Heart right ventricle (tissue), 16 donors: ENCODE measurements around the gene SRRM2. TPM values are rescaled to one million over a fixed set of nuclear protein-coding genes. Genes with fewer than 3 reads are reported as not detected.

Experiments used
- ATAC-seq, 8 donors: fragments of 200-7000 bp; cut with Tn5 transposase; one replicate each; pipeline ENCODE4 v1.9.1; 2020; ENCODE audit warnings: mild to moderate bottlenecking in 8 of 8, moderate library complexity in 8 of 8, moderate number of reproducible peaks in 1 of 8
- DNase-seq, 2 donors: peaks; one replicate each; pipeline ENCODE4 v3.0.0-alpha.2; 2020
- H3K27ac ChIP-seq, 10 donors: fragments of 200-600 bp; sonication (generic) in 2 of 10; one replicate each; pipeline versions ENCODE4 v1.5.0 to v1.8.0; 2020 to 2022; ENCODE audit warnings: mild to moderate bottlenecking in 3 of 10
- H3K27me3 ChIP-seq, 7 donors: fragments of 200-600 bp; one replicate each; pipeline ENCODE4 v1.8.0; 2021 to 2022; ENCODE audit warnings: mild to moderate bottlenecking in 2 of 7
- H3K36me3 ChIP-seq, 9 donors: fragments of 200-600 bp; sonication (generic) in 1 of 9; one replicate each; pipeline versions ENCODE4 v1.5.0 to v1.8.0; 2020 to 2022; ENCODE audit warnings: mild to moderate bottlenecking in 2 of 9
- H3K4me1 ChIP-seq, 9 donors: fragments of 200-600 bp; sonication (generic) in 1 of 9; one replicate each; pipeline versions ENCODE4 v1.5.0 to v1.8.0; 2020 to 2022; ENCODE audit warnings: mild to moderate bottlenecking in 4 of 9
- H3K4me3 ChIP-seq, 10 donors: fragments of 200-600 bp; sonication (generic) in 2 of 10; one replicate each; pipeline versions ENCODE4 v1.5.0 to v1.8.0; 2020 to 2022; ENCODE audit warnings: mild to moderate bottlenecking in 7 of 10, moderate library complexity in 2 of 10
- H3K9me3 ChIP-seq, 11 donors: fragments of 200-600 bp in 10 of 11; sonication (generic) in 2 of 11; one replicate each; pipeline versions ENCODE4 v1.5.0 to v1.8.0; 2013 to 2022; ENCODE audit warnings: mild to moderate bottlenecking in 2 of 11, control low read depth in 1 of 11, moderate library complexity in 1 of 11
- CTCF ChIP-seq, 9 donors: fragments of 200-600 bp; sonication (generic) in 2 of 9; IDR thresholded peaks; one replicate each; pipeline versions ENCODE4 v1.5.0 to v1.8.0; 2021 to 2022; ENCODE audit warnings: antibody characterized with exemption in 9 of 9, mild to moderate bottlenecking in 5 of 9, moderate library complexity in 1 of 9
- WGBS, 2 donors: extraction: QIAGEN DNeasy Blood & Tissue Kit; methylation state at CpG; one replicate each; pipeline ENCODE4 v1.1.7; 2013; ENCODE audit warnings: inconsistent platforms in 1 of 2; 5-methylcytosine and 5-hydroxymethylcytosine counted together
- intact Hi-C, 10 donors: fragments of 100-400 bp; cut with DNase I; formaldehyde crosslinking; loops; one replicate each; pipeline versions ENCODE4 v1.11.1 to v1.14.2; 2022
- polyA plus RNA-seq, 2 donors: library from polyadenylated mRNA; stranded (reverse); fragments of 200-250 nt; gene quantifications; one replicate each; pipeline ENCODE4 v1.2.3, GENCODE V29; 2013
- total RNA-seq, 10 donors: library from RNA; stranded (reverse); fragmentation: NEBNext Ultra II Directional in 3 of 10; extraction: Animal tissue kit (Norgen Biotek cat#: 25700) in 3 of 10; gene quantifications; one replicate each; pipeline versions ENCODE4 v1.2.1 to v1.2.4, GENCODE V29; 2021 to 2023
- donor health status: Arrhythmogenic right ventricular cardiomyopathy.
- donor health status: ischemic (EF 13 %, LVEDD 7.1; RV severe dilation, severe dysfunction).
- donor health status: healthy with polysubstance abuse.
- donor health status: DM: no; HTN: yes; CAD: no.
- donor health status: DM: no; HTN: no; CAD: no.
- donor health status: ischemic (EF 25% LVEDD 6.9; RV normal size, moderate dysfunction).
- donor health status: ischemic (EF 25% LVEDD 5.7; RV mildly dilated, moderate dysfunction).
- donor health status: healthy.
- donor health status: DM: yes; HTN: yes; CAD: no.
- donor health status: Ischemic cardiomyopathy.
- donor health status: ischemic (EF 35%, LVEDD 5.7; RV mildly dilated, moderate dysfunction).
- donor health status: nonischemic (EF 11% LVEDD 7.7; RV severe dilation, severe dysfunction).
- donor health status: DM: yes; HTN: yes; CAD: no.
- donor health status: PGD.
- donor health status: ischemic (EF 29% LVEDD 5.4; RV normal size, mild dysfunction).
- donor health status: nonischemic (EF 23%, LVEDD 6.1; RV moderate dilation, normal function).

Gene SRRM2
- total and polyA plus RNA-seq, 12 donors: 182 to 1,328 (median 261) TPM

- no peak overlapping the region for H3K4me3 ChIP-seq
- H3K4me1 ChIP-seq: peaks cover 0 to 21% (median 11%) of the 10 kb centered on the region in 9 donors
- H3K27me3 ChIP-seq: no peaks in the 10 kb centered on the region
- no peak for TF ChIP-seq CTCF (IDR thresholded peaks at IDR 0.05)
- H3K36me3 ChIP-seq: peaks cover 0 to 100% (median 18%) of the 10 kb centered on the region in 9 donors
- no peak for DNase-seq
- H3K27ac ChIP-seq: no peak overlapping the region
- 92 to 94% methylated on average over 14 of the region's 14 CpGs for WGBS, 2 donors
- intact Hi-C loops: no loop called here
- no peak for ATAC-seq
- H3K9me3 ChIP-seq: no peaks in the 10 kb centered on the region
These were observed 47.5 kb upstream of the SRRM2 start for GRCh38 chr16:2704983-2705275.

- intact Hi-C loops: no loop called here
- H3K27ac ChIP-seq: no peak overlapping the region
- no peaks in the 10 kb centered on the region for H3K9me3 ChIP-seq
- no peak for TF ChIP-seq CTCF (IDR thresholded peaks at IDR 0.05)
- DNase-seq (peak in 1 of 2 donors; percentile 9), ATAC-seq (no peak)
- no peak overlapping the region for H3K4me3 ChIP-seq
- peaks cover 0 to 21% (median 11%) of the 10 kb centered on the region in 9 donors for H3K4me1 ChIP-seq
- H3K27me3 ChIP-seq: no peaks in the 10 kb centered on the region
- peaks cover 0 to 98% (median 16%) of the 10 kb centered on the region in 9 donors for H3K36me3 ChIP-seq
- 91 to 93% methylated on average over 10 of the region's 10 CpGs for WGBS, 2 donors
These were observed 47.1 kb upstream of the SRRM2 start for GRCh38 chr16:2705351-2705750.

GRCh38 chr16:2706085-2706484 is 46.4 kb upstream of the SRRM2 start:
- Histone ChIP-seq H3K4me3 (no peak overlapping the region), H3K27me3 (no peaks in the 10 kb centered on the region), H3K4me1 (peaks cover 0 to 21% (median 11%) of the 10 kb centered on the region in 9 donors), H3K36me3 (peaks cover 0 to 91% (median 16%) of the 10 kb centered on the region in 9 donors), H3K9me3 (no peaks in the 10 kb centered on the region), H3K27ac (no peak overlapping the region)
- no peak for TF ChIP-seq CTCF (IDR thresholded peaks at IDR 0.05)
- intact Hi-C loops: no loop called here
- WGBS, 2 donors: 94 to 95% methylated on average over 17 of the region's 17 CpGs
- ATAC-seq (no peak), DNase-seq (peak in 1 of 2 donors; percentile 6)

- 94 to 95% methylated on average over 22 of the region's 22 CpGs for WGBS, 2 donors
- no peaks in the 10 kb centered on the region for H3K27me3 ChIP-seq
- DNase-seq: no peak
These were observed 45.7 kb upstream of the SRRM2 start for GRCh38 chr16:2706611-2707311.

More at GRCh38 chr16:2706611-2707311, 45.7 kb upstream of the SRRM2 start:
- peaks cover 0 to 84% (median 16%) of the 10 kb centered on the region in 9 donors for H3K36me3 ChIP-seq
- no peaks in the 10 kb centered on the region for H3K9me3 ChIP-seq
- ATAC-seq: no peak
- no peak overlapping the region for H3K27ac ChIP-seq
- H3K4me1 ChIP-seq: peaks cover 0 to 21% (median 11%) of the 10 kb centered on the region in 9 donors
- no peak overlapping the region for H3K4me3 ChIP-seq
- intact Hi-C loops: no loop called here
- no peak for TF ChIP-seq CTCF (IDR thresholded peaks at IDR 0.05)
